Tibial nerve (tissue), 4 donors: ENCODE measurements around the gene RGMB.

Source experiments
- EP300 ChIP-seq, 2 donors: sonication (generic); formaldehyde crosslinking; IDR thresholded peaks; one replicate each; pipeline ENCODE4 v1.6.1; 2017; ENCODE audit warnings: antibody characterized with exemption in 2 of 2, mild to moderate bottlenecking in 1 of 2
- POLR2A ChIP-seq, 2 donors: fragments of 450-650 bp; IDR thresholded peaks; one replicate each; pipeline ENCODE4 v1.6.1; 2017; ENCODE audit warnings: antibody characterized with exemption in 2 of 2, mild to moderate bottlenecking in 2 of 2, moderate library complexity in 2 of 2
- TF ChIP-seq, protein P1 (sequence below), 5 experiments: fragments of 200-600 bp in 3 of 5; fragments of 450-650 bp in 2 of 5; sonication (generic) in 3 of 5; IDR thresholded peaks; one replicate each; pipeline ENCODE4 v1.5.1; 2016 to 2019; ENCODE audit warnings: antibody characterized with exemption in 5 of 5, mild to moderate bottlenecking in 3 of 5, moderate library complexity in 2 of 5

GRCh38 chr5:98775246-98776065 is 2.0 kb downstream of the RGMB start:
- TF ChIP-seq EP300 (IDR thresholded peaks at IDR 0.05) (no peak), POLR2A (IDR thresholded peaks at IDR 0.05) (no peak)
- TF ChIP-seq, protein P1, sequence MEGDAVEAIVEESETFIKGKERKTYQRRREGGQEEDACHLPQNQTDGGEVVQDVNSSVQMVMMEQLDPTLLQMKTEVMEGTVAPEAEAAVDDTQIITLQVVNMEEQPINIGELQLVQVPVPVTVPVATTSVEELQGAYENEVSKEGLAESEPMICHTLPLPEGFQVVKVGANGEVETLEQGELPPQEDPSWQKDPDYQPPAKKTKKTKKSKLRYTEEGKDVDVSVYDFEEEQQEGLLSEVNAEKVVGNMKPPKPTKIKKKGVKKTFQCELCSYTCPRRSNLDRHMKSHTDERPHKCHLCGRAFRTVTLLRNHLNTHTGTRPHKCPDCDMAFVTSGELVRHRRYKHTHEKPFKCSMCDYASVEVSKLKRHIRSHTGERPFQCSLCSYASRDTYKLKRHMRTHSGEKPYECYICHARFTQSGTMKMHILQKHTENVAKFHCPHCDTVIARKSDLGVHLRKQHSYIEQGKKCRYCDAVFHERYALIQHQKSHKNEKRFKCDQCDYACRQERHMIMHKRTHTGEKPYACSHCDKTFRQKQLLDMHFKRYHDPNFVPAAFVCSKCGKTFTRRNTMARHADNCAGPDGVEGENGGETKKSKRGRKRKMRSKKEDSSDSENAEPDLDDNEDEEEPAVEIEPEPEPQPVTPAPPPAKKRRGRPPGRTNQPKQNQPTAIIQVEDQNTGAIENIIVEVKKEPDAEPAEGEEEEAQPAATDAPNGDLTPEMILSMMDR (IDR thresholded peaks at IDR 0.05): no peak
